ENCODE data around the gene DGUOK.

The DGUOK gene

GRCh38 chr2:73921581-73921980 lies 5.1 kb upstream of the DGUOK start:
- no peaks in the 10 kb centered on the region for H3K9me2 ChIP-seq (ENCODE audit: low read depth, low read length)
- no peaks in the 10 kb centered on the region for H4K20me1 ChIP-seq (ENCODE audit: insufficient read depth, low read length)
- H3K4me1 ChIP-seq (ENCODE audit: insufficient read depth, low read length, severe bottlenecking), result peaks cover 6% of the 10 kb centered on the region
- H3K79me2 ChIP-seq (ENCODE audit: insufficient read depth, low read length), result no peaks in the 10 kb centered on the region
- TF ChIP-seq EZH2 (IDR thresholded peaks at IDR 0.05; ENCODE audit: borderline replicate concordance, low read length) (no peak), CTCF (IDR thresholded peaks at IDR 0.05; ENCODE audit: low read length) (no peak)
- no peak overlapping the region for H3K9ac ChIP-seq (ENCODE audit: low read length)
- no peaks in the 10 kb centered on the region for H3K9me3 ChIP-seq (ENCODE audit: low read length)
- no peak overlapping the region for H3K4me2 ChIP-seq (ENCODE audit: low read length)
- no peak overlapping the region for H3K27ac ChIP-seq (ENCODE audit: low read depth, low read length, poor library complexity, severe bottlenecking)
- H3K36me3 ChIP-seq (ENCODE audit: insufficient read depth, low read length), result no peaks in the 10 kb centered on the region
- H3K4me3 ChIP-seq (ENCODE audit: low read depth, low read length, poor library complexity, severe bottlenecking), result no peak overlapping the region
- H2AFZ ChIP-seq (ENCODE audit: low read length), result no peak overlapping the region
- no peaks in the 10 kb centered on the region for H3F3A ChIP-seq (ENCODE audit: insufficient read depth, low read length)
- no peaks in the 10 kb centered on the region for H3K27me3 ChIP-seq (ENCODE audit: insufficient read depth, low read length)

GRCh38 chr2:73922681-73923080 lies 4.0 kb upstream of the DGUOK start:
- TF ChIP-seq EZH2 (IDR thresholded peaks at IDR 0.05; ENCODE audit: borderline replicate concordance, low read length), result no peak
- TF ChIP-seq CTCF (IDR thresholded peaks at IDR 0.05; ENCODE audit: low read length), result no peak
- no peaks in the 10 kb centered on the region for H3K9me3 ChIP-seq (ENCODE audit: low read length)
- no peak overlapping the region for H3K27ac ChIP-seq (ENCODE audit: low read depth, low read length, poor library complexity, severe bottlenecking)
- no peaks in the 10 kb centered on the region for H4K20me1 ChIP-seq (ENCODE audit: insufficient read depth, low read length)
- H3K4me2 ChIP-seq (ENCODE audit: low read length), result no peak overlapping the region
- no peaks in the 10 kb centered on the region for H3K9me2 ChIP-seq (ENCODE audit: low read depth, low read length)
- H3K9ac ChIP-seq (ENCODE audit: low read length), result no peak overlapping the region
- no peak overlapping the region for H2AFZ ChIP-seq (ENCODE audit: low read length)
- H3K79me2 ChIP-seq (ENCODE audit: insufficient read depth, low read length), result peaks cover 8% of the 10 kb centered on the region
- H3F3A ChIP-seq (ENCODE audit: insufficient read depth, low read length), result no peaks in the 10 kb centered on the region
- peaks cover 11% of the 10 kb centered on the region for H3K4me1 ChIP-seq (ENCODE audit: insufficient read depth, low read length, severe bottlenecking)
- H3K4me3 ChIP-seq (ENCODE audit: low read depth, low read length, poor library complexity, severe bottlenecking), result no peak overlapping the region
- no peaks in the 10 kb centered on the region for H3K27me3 ChIP-seq (ENCODE audit: insufficient read depth, low read length)
- H3K36me3 ChIP-seq (ENCODE audit: insufficient read depth, low read length), result no peaks in the 10 kb centered on the region

- no peak overlapping the region for H3K4me2 ChIP-seq (ENCODE audit: low read length)
- H3K36me3 ChIP-seq (ENCODE audit: insufficient read depth, low read length), result no peaks in the 10 kb centered on the region
- H3K27ac ChIP-seq (ENCODE audit: low read depth, low read length, poor library complexity, severe bottlenecking), result no peak overlapping the region
- no peaks in the 10 kb centered on the region for H4K20me1 ChIP-seq (ENCODE audit: insufficient read depth, low read length)
- no peak overlapping the region for H3K4me3 ChIP-seq (ENCODE audit: low read depth, low read length, poor library complexity, severe bottlenecking)
- H3K9me3 ChIP-seq (ENCODE audit: low read length), result no peaks in the 10 kb centered on the region
- H3K4me1 ChIP-seq (ENCODE audit: insufficient read depth, low read length, severe bottlenecking), result peaks cover 30% of the 10 kb centered on the region
- TF ChIP-seq EZH2 (IDR thresholded peaks at IDR 0.05; ENCODE audit: borderline replicate concordance, low read length), result no peak
- TF ChIP-seq CTCF (IDR thresholded peaks at IDR 0.05; ENCODE audit: low read length), result no peak
- H3F3A ChIP-seq (ENCODE audit: insufficient read depth, low read length), result no peaks in the 10 kb centered on the region
- H3K27me3 ChIP-seq (ENCODE audit: insufficient read depth, low read length), result no peaks in the 10 kb centered on the region
- H3K9ac ChIP-seq (ENCODE audit: low read length), result no peak overlapping the region
- H3K79me2 ChIP-seq (ENCODE audit: insufficient read depth, low read length), result peaks cover 32% of the 10 kb centered on the region
- no peaks in the 10 kb centered on the region for H3K9me2 ChIP-seq (ENCODE audit: low read depth, low read length)
- H2AFZ ChIP-seq (ENCODE audit: low read length), result peak overlapping the region; percentile 52; the same call in 1 of the 2 replicates
These were observed 1.5 kb upstream of the DGUOK start for GRCh38 chr2:73925033-73925704.

All from OCI-LY1 (cell line).